GM19025 (cell line): ENCODE data around the gene RUNX2.
"Not testable (repeated sequence)": the region's sequence is repeated elsewhere in the genome, so short reads cannot be mapped to it uniquely, and the experiment has no call there.

Experiments
- ATAC-seq: cut with Tn5 transposase; IDR thresholded peaks from one replicate; pipeline ENCODE4 v1.9.1; 2021; ENCODE audit warnings: mild to moderate bottlenecking, low read depth, moderate library complexity; ENCODE audit not compliant: unreplicated experiment

RUNX2 gene

GRCh38 chr6:45450132-45450531 lies 122.0 kb downstream of the RUNX2 start:
- ATAC-seq = no peak

DNA sequence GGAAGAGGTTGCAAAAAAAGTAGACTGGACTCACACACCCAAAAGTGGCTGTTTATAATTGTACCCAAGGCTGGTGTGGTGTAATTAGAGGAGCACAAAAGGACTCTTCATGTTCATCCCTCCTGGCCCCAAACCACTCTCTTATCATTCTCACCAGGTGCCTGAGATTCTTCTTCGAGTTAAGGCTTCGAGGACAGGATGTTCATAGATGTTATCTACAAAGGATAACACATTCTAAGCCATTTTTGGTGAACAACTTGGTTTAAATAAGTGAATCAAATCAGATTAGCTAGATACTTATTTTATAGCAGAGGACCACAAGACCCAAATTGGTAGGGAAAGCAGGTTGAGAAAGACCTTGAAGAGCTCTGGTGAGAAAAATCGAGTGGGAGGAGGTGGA lies 122.7 kb downstream of the RUNX2 start:
- no peak for ATAC-seq

- no peak for ATAC-seq
Measured at GRCh38 chr6:45454008-45454911, 126.1 kb downstream of the RUNX2 start.

GRCh38 chr6:45455408-45455807 lies 127.3 kb downstream of the RUNX2 start:
- no peak for ATAC-seq

DNA sequence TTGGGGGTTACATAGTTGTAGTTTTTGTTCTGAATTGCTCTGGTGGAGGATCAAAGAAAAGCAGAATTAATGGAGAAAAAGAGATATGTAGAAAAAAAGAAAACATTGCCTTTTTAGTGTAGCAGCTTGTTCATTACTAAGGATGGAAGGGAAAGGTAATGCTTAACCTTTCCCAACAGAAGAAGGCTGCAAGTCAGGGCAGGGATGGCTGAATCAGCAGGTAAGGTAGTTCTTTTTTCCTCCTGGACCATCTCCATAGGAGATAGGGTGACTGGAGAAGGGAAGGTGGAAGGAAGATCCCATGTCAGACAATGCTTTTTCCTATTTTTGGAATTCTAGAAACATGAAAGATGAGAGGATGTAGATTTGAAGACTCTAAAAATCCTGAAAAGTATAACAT lies 129.0 kb downstream of the RUNX2 start:
- no peak for ATAC-seq

- ATAC-seq = no peak
Measured at GRCh38 chr6:45458672-45459071, 130.5 kb downstream of the RUNX2 start.

- no peak for ATAC-seq
Measured at GRCh38 chr6:45460166-45460565, 132.0 kb downstream of the RUNX2 start.

GRCh38 chr6:45461486-45461885 lies 133.4 kb downstream of the RUNX2 start:
- no peak for ATAC-seq

GRCh38 chr6:45462190-45463134 lies 134.3 kb downstream of the RUNX2 start:
- no peak for ATAC-seq

DNA sequence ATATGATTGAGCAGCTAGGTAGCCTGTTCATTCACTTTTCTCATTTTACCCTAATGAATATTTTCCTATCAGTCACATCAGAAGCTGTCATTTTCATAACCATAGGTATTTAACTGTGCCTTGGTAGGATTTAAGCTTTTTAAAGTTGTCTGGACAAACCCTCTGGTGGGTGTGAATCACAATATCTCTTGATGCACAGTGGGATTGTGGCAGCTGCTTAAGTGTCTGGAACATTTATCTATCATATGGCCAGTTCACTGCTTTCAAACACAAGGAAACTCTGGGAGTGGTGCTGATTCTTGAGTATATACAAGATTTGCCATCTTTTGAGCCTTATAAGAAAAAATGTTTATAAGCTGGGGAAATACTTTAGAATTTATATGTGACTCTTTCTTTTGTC lies 136.6 kb downstream of the RUNX2 start:
- no peak for ATAC-seq

DNA sequence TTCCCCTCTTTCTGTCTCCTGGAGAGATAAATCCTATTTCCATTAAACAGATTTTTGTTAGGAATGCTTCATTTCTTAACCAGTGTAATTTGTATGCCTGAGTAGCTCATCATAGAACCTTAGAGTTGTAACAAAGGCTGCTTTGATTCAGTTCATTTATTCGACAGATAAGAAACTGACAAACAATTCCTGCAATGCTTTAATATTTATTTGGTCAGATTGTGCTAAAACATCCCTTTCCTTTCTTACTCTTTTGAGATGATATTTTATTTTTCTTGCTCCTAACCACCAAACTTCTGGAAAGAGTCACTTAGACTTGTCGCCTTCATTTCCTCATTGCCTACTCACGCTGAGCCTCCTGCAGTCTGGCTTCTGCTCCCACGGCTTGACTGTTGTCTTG lies 138.6 kb downstream of the RUNX2 start:
- no peak for ATAC-seq

DNA sequence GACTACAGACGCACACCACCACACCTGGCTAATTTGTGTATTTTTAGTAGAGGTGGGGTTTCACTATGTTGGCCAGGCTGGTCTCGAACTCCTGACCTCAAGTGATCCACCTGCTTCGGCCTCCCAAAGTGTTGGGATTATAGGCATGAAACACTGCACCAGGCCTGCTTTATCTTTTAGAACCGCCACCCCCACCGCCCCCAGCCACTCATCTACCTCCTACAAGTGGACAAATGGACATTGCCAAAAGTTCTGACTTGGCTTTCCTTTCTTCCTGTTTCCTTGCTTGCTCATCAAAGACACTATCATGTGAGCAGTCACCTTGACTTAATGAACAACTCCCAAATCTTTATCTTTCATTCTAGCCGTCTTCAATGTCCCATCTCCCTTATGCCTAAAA lies 139.3 kb downstream of the RUNX2 start:
- ATAC-seq = not testable (repeated sequence)

DNA sequence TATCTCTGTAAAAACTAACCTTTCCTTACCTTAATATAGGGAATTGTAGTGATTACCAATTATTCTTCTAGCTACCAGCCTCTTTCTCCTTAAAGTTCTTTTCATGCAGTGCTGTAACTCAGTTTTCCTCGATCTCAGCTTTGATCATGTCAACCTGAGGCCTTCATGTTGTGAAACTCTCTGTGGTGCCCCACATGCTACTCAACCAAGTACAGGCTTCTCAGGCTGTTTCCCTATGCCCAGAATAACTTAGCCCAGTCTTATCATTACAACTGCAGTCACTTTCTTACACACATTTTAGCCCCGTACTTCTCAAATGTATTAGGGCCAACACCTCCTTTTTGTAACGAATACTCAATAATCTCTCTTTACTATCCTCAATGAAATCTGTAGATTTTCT lies 139.7 kb downstream of the RUNX2 start:
- no peak for ATAC-seq

- no peak for ATAC-seq
Measured at GRCh38 chr6:45469663-45470062, 141.5 kb downstream of the RUNX2 start.

GRCh38 chr6:45470131-45470738 lies 142.1 kb downstream of the RUNX2 start:
- ATAC-seq = no peak

GRCh38 chr6:45472382-45472781 lies 144.3 kb downstream of the RUNX2 start:
- ATAC-seq = no peak

DNA sequence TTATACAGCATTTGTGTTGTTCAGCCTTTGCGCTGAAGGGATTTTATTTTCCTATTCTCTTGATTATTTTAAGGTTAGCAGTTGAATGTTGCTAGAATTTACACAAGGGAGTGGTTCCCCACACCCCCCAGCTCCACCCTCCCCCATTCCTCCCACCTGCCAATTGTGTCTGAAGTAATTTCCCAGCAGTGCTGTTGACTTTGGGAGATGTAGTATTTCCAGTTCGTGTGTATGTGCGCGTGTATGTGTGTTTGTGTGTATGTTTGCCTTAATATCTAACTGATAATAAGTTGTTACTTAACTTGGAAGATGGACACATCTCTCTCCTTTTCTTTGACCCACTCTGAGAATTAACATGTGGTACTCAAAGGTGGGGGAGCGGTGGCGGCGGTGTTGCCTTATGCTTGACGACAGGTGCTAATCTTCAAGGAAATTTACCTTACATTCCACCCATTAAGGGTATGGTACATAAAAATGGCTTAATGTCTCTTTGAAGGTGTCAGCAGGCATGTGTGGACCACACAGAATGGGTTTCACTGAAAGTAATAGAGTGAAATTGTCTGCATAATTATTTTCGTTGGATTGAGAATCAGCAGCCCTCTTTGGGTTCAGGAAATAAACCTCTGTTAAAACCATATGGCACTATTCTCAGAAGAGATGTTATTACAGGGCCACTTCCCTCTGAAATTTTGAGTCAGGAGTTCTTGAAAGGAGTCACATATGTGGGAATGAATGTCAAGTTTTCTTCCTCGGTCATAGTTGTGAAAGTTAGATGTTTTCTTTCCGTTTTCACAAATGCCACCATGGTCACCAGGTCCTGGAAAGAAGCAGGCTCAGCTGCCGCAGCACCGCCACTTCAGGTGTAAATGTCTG lies 145.2 kb downstream of the RUNX2 start:
- no peak for ATAC-seq

GRCh38 chr6:45474376-45474775 lies 146.2 kb downstream of the RUNX2 start:
- ATAC-seq = no peak

- no peak for ATAC-seq
Measured at GRCh38 chr6:45476341-45476740, 148.2 kb downstream of the RUNX2 start.

GRCh38 chr6:45477278-45477677 lies 149.1 kb downstream of the RUNX2 start:
- ATAC-seq = no peak
